Lower lobe of right lung (tissue), 2 donors: Measurements from ENCODE around the gene SH2D6. TPM values are rescaled to one million over a fixed set of nuclear protein-coding genes. Genes with fewer than 3 reads are reported as not detected.

Experiments
- ATAC-seq, 2 donors: fragments of 200-7000 bp; cut with Tn5 transposase; one replicate each; pipeline ENCODE4 v1.9.1; 2020 to 2022; ENCODE audit warnings: mild to moderate bottlenecking in 2 of 2, moderate library complexity in 2 of 2
- DNase-seq: peaks from one replicate; pipeline ENCODE4 v3.0.0-alpha.2; 2020
- H3K27ac ChIP-seq: fragments of 200-600 bp; one replicate; pipeline ENCODE4 v1.8.0; 2022
- H3K27me3 ChIP-seq: fragments of 200-600 bp; one replicate; pipeline ENCODE4 v1.8.0; 2022; ENCODE audit warnings: low read depth
- H3K36me3 ChIP-seq: fragments of 200-600 bp; one replicate; pipeline ENCODE4 v1.8.0; 2022; ENCODE audit warnings: mild to moderate bottlenecking
- H3K4me1 ChIP-seq: fragments of 200-600 bp; one replicate; pipeline ENCODE4 v1.8.0; 2022
- H3K4me3 ChIP-seq: fragments of 200-600 bp; one replicate; pipeline ENCODE4 v1.8.0; 2022; ENCODE audit warnings: mild to moderate bottlenecking
- H3K9me3 ChIP-seq: fragments of 200-600 bp; one replicate; pipeline ENCODE4 v1.8.0; 2022
- CTCF ChIP-seq: fragments of 200-600 bp; IDR thresholded peaks from one replicate; pipeline ENCODE4 v1.8.0; 2022; ENCODE audit warnings: antibody characterized with exemption, mild to moderate bottlenecking
- intact Hi-C: fragments of 100-400 bp; cut with DNase I; formaldehyde crosslinking; loops from one replicate; pipeline ENCODE4 v1.11.0; 2022
- total RNA-seq: library from RNA; stranded (reverse); fragmentation: NEBNext Ultra II Directional; extraction: Animal tissue kit (Norgen Biotek cat#: 25700); gene quantifications from one replicate; pipeline ENCODE4 v1.2.1, GENCODE V29; 2021
- donor health status: DM: no; HTN: yes; CAD: no; lungs with severe emphysema.

The SH2D6 gene
- total RNA-seq, 1 donor from 2014 or later: 0.97 TPM

DNA sequence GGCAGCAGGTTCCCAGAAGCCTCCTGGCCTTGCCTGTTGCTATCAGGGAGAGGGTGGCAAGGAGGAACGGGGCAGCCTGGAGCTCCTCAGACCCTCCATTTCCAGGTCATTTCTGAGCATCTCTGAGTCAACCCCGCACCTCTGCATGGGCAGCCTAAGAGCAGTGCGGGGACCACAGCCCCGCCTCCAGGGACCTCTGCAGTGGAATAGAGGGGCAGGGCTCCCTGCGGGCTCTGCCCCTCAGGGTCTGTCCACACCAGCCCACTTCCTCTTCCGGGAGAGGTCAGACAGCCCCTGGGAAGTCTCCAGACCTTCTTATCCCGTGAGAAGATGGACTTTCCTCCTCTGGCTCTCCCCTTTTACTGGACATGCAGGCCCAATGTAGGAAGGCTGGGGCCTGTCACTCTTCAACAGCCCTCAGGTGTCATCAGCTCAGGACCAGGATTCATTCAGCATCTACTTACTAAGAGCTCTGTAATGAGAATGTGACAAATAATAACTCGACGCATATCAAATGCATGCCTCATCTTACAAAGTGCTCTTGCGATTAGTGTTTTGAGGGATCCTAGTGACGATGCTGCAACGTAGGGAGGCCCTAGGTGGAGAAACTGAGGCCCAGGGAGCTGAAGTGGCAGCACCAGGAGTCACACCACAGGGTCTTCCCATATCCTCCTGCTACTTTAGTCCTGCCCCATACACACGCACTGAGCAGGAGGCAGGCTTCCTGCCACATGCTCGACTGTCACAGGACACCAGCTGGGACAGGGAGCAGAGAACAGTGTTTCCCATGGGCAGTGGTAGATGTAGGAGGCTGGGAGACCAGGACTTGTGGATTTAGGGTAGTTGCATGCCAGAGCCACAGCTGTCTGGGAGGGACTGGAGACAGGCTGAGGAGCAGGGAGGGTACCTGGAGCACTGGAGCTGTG is 28.0 kb downstream of the SH2D6 start:
- no peaks in the 10 kb centered on the region for H3K9me3 ChIP-seq
- DNase-seq (no peak), ATAC-seq (no peak)
- H3K36me3 ChIP-seq: no peaks in the 10 kb centered on the region
- H3K4me3 ChIP-seq: no peak overlapping the region
- H3K27ac ChIP-seq: no peak overlapping the region
- no peaks in the 10 kb centered on the region for H3K4me1 ChIP-seq
- no peaks in the 10 kb centered on the region for H3K27me3 ChIP-seq
- intact Hi-C loops: no loop called here
- no peak for TF ChIP-seq CTCF

DNA sequence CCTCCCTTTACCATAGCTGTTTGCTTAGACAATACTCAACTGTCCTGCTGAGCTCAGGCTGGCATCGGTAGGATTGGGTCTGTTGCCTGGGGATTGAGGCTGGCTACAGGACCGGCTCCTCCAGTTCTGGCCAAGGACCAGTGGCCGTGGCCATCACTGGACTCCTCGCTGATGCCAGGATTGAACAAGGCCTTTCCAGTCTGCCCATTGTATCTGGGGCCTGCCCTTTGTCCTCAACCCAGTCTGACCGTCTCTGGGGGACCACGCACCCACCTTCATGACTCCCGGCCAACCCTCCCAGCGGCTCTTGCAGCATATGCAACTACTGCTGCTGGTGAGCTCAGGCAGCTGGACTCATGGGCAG is 28.7 kb downstream of the SH2D6 start:
- no peak for ATAC-seq
- no peak overlapping the region for H3K4me3 ChIP-seq
- H3K27me3 ChIP-seq: no peaks in the 10 kb centered on the region
- H3K36me3 ChIP-seq: no peaks in the 10 kb centered on the region
- H3K4me1 ChIP-seq: no peaks in the 10 kb centered on the region
- no peak for DNase-seq
- intact Hi-C loops: no loop called here
- H3K9me3 ChIP-seq: no peaks in the 10 kb centered on the region
- no peak overlapping the region for H3K27ac ChIP-seq
- TF ChIP-seq CTCF: no peak

GRCh38 chr2:85448461-85449213 is 30.1 kb downstream of the SH2D6 start:
- Histone ChIP-seq H3K27me3 (no peaks in the 10 kb centered on the region), H3K36me3 (no peaks in the 10 kb centered on the region), H3K4me1 (no peaks in the 10 kb centered on the region), H3K27ac (no peak overlapping the region), H3K9me3 (no peaks in the 10 kb centered on the region), H3K4me3 (no peak overlapping the region)
- DNase-seq (no peak), ATAC-seq (no peak)
- TF ChIP-seq CTCF: no peak
- intact Hi-C loops: no loop called here

DNA sequence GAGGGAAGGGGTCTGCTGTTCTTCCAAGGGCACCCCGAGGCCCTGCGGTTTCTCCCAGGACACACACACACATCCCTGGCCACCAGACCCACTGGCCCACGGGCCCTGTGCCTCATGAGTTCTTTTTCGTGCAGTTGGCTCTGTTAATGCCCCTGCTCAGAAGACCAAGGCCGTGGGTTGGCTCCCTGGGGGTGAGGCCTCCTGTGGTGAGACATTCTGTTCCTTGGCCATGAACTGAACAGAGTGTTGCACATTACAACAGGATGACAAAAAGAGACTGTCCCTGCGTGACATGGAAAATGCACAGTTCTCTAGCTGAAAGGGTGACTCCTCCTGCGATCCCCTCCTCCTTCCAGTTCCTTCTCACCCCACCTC is 30.7 kb downstream of the SH2D6 start:
- TF ChIP-seq CTCF: no peak
- intact Hi-C loops: no loop called here
- no peak for ATAC-seq
- no peak for DNase-seq
- H3K4me1 ChIP-seq: no peaks in the 10 kb centered on the region
- H3K27ac ChIP-seq: no peak overlapping the region
- no peaks in the 10 kb centered on the region for H3K36me3 ChIP-seq
- H3K27me3 ChIP-seq: no peaks in the 10 kb centered on the region
- no peaks in the 10 kb centered on the region for H3K9me3 ChIP-seq
- H3K4me3 ChIP-seq: no peak overlapping the region

- DNase-seq (no peak), ATAC-seq (no peak)
- Histone ChIP-seq H3K27ac (no peak overlapping the region), H3K4me1 (no peaks in the 10 kb centered on the region), H3K27me3 (no peaks in the 10 kb centered on the region), H3K9me3 (no peaks in the 10 kb centered on the region), H3K36me3 (no peaks in the 10 kb centered on the region), H3K4me3 (no peak overlapping the region)
- intact Hi-C loops: no loop called here
- no peak for TF ChIP-seq CTCF
Measured at GRCh38 chr2:85452237-85452636, 33.7 kb downstream of the SH2D6 start.
